SJCRH30 (cell line): ENCODE results near the gene CCDC90B. TPM values are rescaled to one million over a fixed set of nuclear protein-coding genes. Genes with fewer than 3 reads are reported as not detected.

Source experiments
- DNase-seq, 2 experiments: peaks; one replicate each; pipeline ENCODE4 v3.0.0-alpha.2; 2015 to 2020
- H3K27ac ChIP-seq: fragments of 250-450 bp; sonication (Bioruptor Pico); 2 replicates; pipeline ENCODE4 v1.5.1; 2020; ENCODE audit warnings: mild to moderate bottlenecking, moderate library complexity
- H3K27me3 ChIP-seq: fragments of 250-450 bp; sonication (Bioruptor Pico); 2 replicates; pipeline ENCODE4 v1.5.1; 2020; ENCODE audit warnings: mild to moderate bottlenecking, moderate library complexity
- H3K36me3 ChIP-seq: fragments of 250-450 bp; sonication (Bioruptor Pico); 2 replicates; pipeline ENCODE4 v1.5.1; 2020; ENCODE audit warnings: mild to moderate bottlenecking, moderate library complexity
- H3K4me1 ChIP-seq: fragments of 250-450 bp; sonication (Bioruptor Pico); 2 replicates; pipeline ENCODE4 v1.5.1; 2020; ENCODE audit warnings: mild to moderate bottlenecking, moderate library complexity
- H3K4me3 ChIP-seq: fragments of 250-450 bp; sonication (Bioruptor Pico); 2 replicates; pipeline ENCODE4 v1.5.1; 2020; ENCODE audit warnings: mild to moderate bottlenecking, moderate library complexity
- H3K9me3 ChIP-seq: fragments of 250-450 bp; sonication (Bioruptor Pico); replicated peaks from 2 replicates; pipeline ENCODE4 v1.5.1; 2020; ENCODE audit warnings: mild to moderate bottlenecking, moderate library complexity
- total RNA-seq: library from RNA; depleted of rRNA; stranded (reverse); fragments of >200 nt; shearing (Covaris generic); gene quantifications from 2 replicates; pipeline ENCODE4 v1.2.3, GENCODE V29; 2014

The CCDC90B gene
- total RNA-seq, 1 experiment from 2014 or later = 107 TPM

GRCh38 chr11:83306200-83307080 lies 20.3 kb upstream of the CCDC90B start:
- no peaks in the 10 kb centered on the region for H3K4me1 ChIP-seq
- no peak overlapping the region for H3K4me3 ChIP-seq
- H3K27me3 ChIP-seq = no peaks in the 10 kb centered on the region
- no peak for DNase-seq
- H3K36me3 ChIP-seq = no peaks in the 10 kb centered on the region
- no peak overlapping the region for H3K27ac ChIP-seq
- no peaks in the 10 kb centered on the region for H3K9me3 ChIP-seq

GRCh38 chr11:83303316-83303715 lies 17.1 kb upstream of the CCDC90B start:
- H3K27me3 ChIP-seq = no peaks in the 10 kb centered on the region
- no peaks in the 10 kb centered on the region for H3K4me1 ChIP-seq
- peak in 1 of 2 experiments; percentile 29 for DNase-seq
- H3K4me3 ChIP-seq = no peak overlapping the region
- no peaks in the 10 kb centered on the region for H3K36me3 ChIP-seq
- no peaks in the 10 kb centered on the region for H3K9me3 ChIP-seq
- H3K27ac ChIP-seq = no peak overlapping the region

- no peak for DNase-seq
- Histone ChIP-seq H3K4me3 (no peak overlapping the region), H3K36me3 (no peaks in the 10 kb centered on the region), H3K4me1 (no peaks in the 10 kb centered on the region), H3K27ac (no peak overlapping the region), H3K27me3 (no peaks in the 10 kb centered on the region), H3K9me3 (no peaks in the 10 kb centered on the region)
These were observed 16.0 kb upstream of the CCDC90B start for GRCh38 chr11:83302151-83302550.

- Histone ChIP-seq H3K27ac (no peak overlapping the region), H3K4me3 (no peak overlapping the region), H3K36me3 (no peaks in the 10 kb centered on the region), H3K27me3 (no peaks in the 10 kb centered on the region), H3K9me3 (no peaks in the 10 kb centered on the region), H3K4me1 (no peaks in the 10 kb centered on the region)
- DNase-seq = no peak
These were observed 13.5 kb upstream of the CCDC90B start for GRCh38 chr11:83299681-83300080.

- Histone ChIP-seq H3K4me1 (no peaks in the 10 kb centered on the region), H3K27ac (no peak overlapping the region), H3K4me3 (no peak overlapping the region), H3K9me3 (no peaks in the 10 kb centered on the region), H3K27me3 (no peaks in the 10 kb centered on the region), H3K36me3 (no peaks in the 10 kb centered on the region)
- DNase-seq = no peak
These were observed 8.0 kb upstream of the CCDC90B start for GRCh38 chr11:83294208-83294607.

GRCh38 chr11:83293457-83293774 lies 7.2 kb upstream of the CCDC90B start:
- H3K4me3 ChIP-seq = no peak overlapping the region
- no peak overlapping the region for H3K27ac ChIP-seq
- H3K9me3 ChIP-seq = no peaks in the 10 kb centered on the region
- no peaks in the 10 kb centered on the region for H3K36me3 ChIP-seq
- no peaks in the 10 kb centered on the region for H3K4me1 ChIP-seq
- DNase-seq = no peak
- H3K27me3 ChIP-seq = no peaks in the 10 kb centered on the region

- H3K4me3 ChIP-seq = no peak overlapping the region
- DNase-seq = peak; percentile 49 to 78
- no peaks in the 10 kb centered on the region for H3K9me3 ChIP-seq
- H3K4me1 ChIP-seq = no peaks in the 10 kb centered on the region
- H3K36me3 ChIP-seq = no peaks in the 10 kb centered on the region
- no peaks in the 10 kb centered on the region for H3K27me3 ChIP-seq
- no peak overlapping the region for H3K27ac ChIP-seq
These were observed 6.7 kb upstream of the CCDC90B start for GRCh38 chr11:83292709-83293456.

- DNase-seq = no peak
- H3K4me3 ChIP-seq = no peak overlapping the region
- H3K36me3 ChIP-seq = no peaks in the 10 kb centered on the region
- peaks cover 10% of the 10 kb centered on the region for H3K4me1 ChIP-seq
- H3K9me3 ChIP-seq = no peaks in the 10 kb centered on the region
- H3K27ac ChIP-seq = no peak overlapping the region
- no peaks in the 10 kb centered on the region for H3K27me3 ChIP-seq
These were observed 1.5 kb upstream of the CCDC90B start for GRCh38 chr11:83287631-83288030.

GRCh38 chr11:83285151-83285770 lies 906 bp downstream of the CCDC90B start:
- Histone ChIP-seq H3K36me3 (peaks cover 3% of the 10 kb centered on the region; the same call in 1 of the 2 replicates), H3K27ac (peak overlapping the region; percentile 98), H3K4me1 (peaks cover 10% of the 10 kb centered on the region), H3K9me3 (no peaks in the 10 kb centered on the region), H3K27me3 (no peaks in the 10 kb centered on the region), H3K4me3 (peak overlapping the region; percentile 87)
- no peak for DNase-seq

- Histone ChIP-seq H3K36me3 (peaks cover 6% of the 10 kb centered on the region; the same call in 1 of the 2 replicates), H3K4me1 (peaks cover 10% of the 10 kb centered on the region), H3K9me3 (no peaks in the 10 kb centered on the region), H3K27me3 (no peaks in the 10 kb centered on the region), H3K4me3 (peak overlapping the region; percentile 87), H3K27ac (peak overlapping the region; percentile 98)
- DNase-seq = peak; percentile 76 to 90
These were observed 1.5 kb downstream of the CCDC90B start for GRCh38 chr11:83284501-83285150.

GRCh38 chr11:83282084-83282716 lies 4.0 kb downstream of the CCDC90B start:
- peaks cover 10% of the 10 kb centered on the region for H3K4me1 ChIP-seq
- H3K27me3 ChIP-seq = no peaks in the 10 kb centered on the region
- H3K9me3 ChIP-seq = no peaks in the 10 kb centered on the region
- peaks cover 25% of the 10 kb centered on the region for H3K36me3 ChIP-seq
- DNase-seq = no peak
- H3K4me3 ChIP-seq = no peak overlapping the region
- no peak overlapping the region for H3K27ac ChIP-seq

- DNase-seq = no peak
- Histone ChIP-seq H3K9me3 (no peaks in the 10 kb centered on the region), H3K4me3 (no peak overlapping the region), H3K4me1 (peaks cover 10% of the 10 kb centered on the region), H3K36me3 (peaks cover 44% of the 10 kb centered on the region), H3K27me3 (no peaks in the 10 kb centered on the region), H3K27ac (no peak overlapping the region)
These were observed 5.9 kb downstream of the CCDC90B start for GRCh38 chr11:83280256-83280655.

GRCh38 chr11:83278351-83278750 lies 7.8 kb downstream of the CCDC90B start:
- Histone ChIP-seq H3K4me1 (no peaks in the 10 kb centered on the region; the same call in 1 of the 2 replicates), H3K27ac (no peak overlapping the region), H3K4me3 (no peak overlapping the region), H3K9me3 (no peaks in the 10 kb centered on the region), H3K27me3 (no peaks in the 10 kb centered on the region), H3K36me3 (peaks cover 62% of the 10 kb centered on the region)
- no peak for DNase-seq

GRCh38 chr11:83275888-83276641 lies 10.1 kb downstream of the CCDC90B start:
- H3K27ac ChIP-seq = no peak overlapping the region
- H3K36me3 ChIP-seq = peaks cover 82% of the 10 kb centered on the region
- H3K4me3 ChIP-seq = no peak overlapping the region
- DNase-seq = no peak
- H3K27me3 ChIP-seq = no peaks in the 10 kb centered on the region
- 0 out of 2 replicates have a peak, but pooled peaks cover 6% of the 10 kb centered on the region for H3K4me1 ChIP-seq
- H3K9me3 ChIP-seq = peaks cover 7% of the 10 kb centered on the region; the same call in 1 of the 2 replicates
